ENCODE measurements around the gene ATE1. TPM values are rescaled to one million over a fixed set of nuclear protein-coding genes. Genes with fewer than 3 reads are reported as not detected.

Gene ATE1
- total RNA-seq, 1 experiment from 2014 or later = 23.8 TPM

- H3K9me3 Mint-ChIP-seq = no peaks in the 10 kb centered on the region
- TF ChIP-seq TP53 (CRISPR knock-in tag; IDR thresholded peaks at IDR 0.05) (no peak), CBFB (CRISPR knock-in tag; IDR thresholded peaks at IDR 0.05; ENCODE audit: low read depth) (no peak), FOXP1 (CRISPR knock-in tag; IDR thresholded peaks at IDR 0.05; ENCODE audit: borderline replicate concordance) (no peak), IRF2 (CRISPR knock-in tag; IDR thresholded peaks at IDR 0.05; ENCODE audit: borderline replicate concordance, low read depth) (no peak), GABPB1 (CRISPR knock-in tag; IDR thresholded peaks at IDR 0.05) (no peak), ZNF416 (CRISPR knock-in tag; IDR thresholded peaks at IDR 0.05) (no peak), USF1 (CRISPR knock-in tag; IDR thresholded peaks at IDR 0.05) (no peak), ZNF671 (CRISPR knock-in tag; IDR thresholded peaks at IDR 0.05) (no peak), ELF4 (CRISPR knock-in tag; IDR thresholded peaks at IDR 0.05; ENCODE audit: low read depth) (no peak), FOXJ3 (CRISPR knock-in tag; IDR thresholded peaks at IDR 0.05; ENCODE audit: borderline replicate concordance) (no peak), ATF3 (CRISPR knock-in tag; conservative IDR thresholded peaks at IDR 0.05) (no peak), PREB (CRISPR knock-in tag; IDR thresholded peaks at IDR 0.05; ENCODE audit: borderline replicate concordance) (no peak), ATF1 (CRISPR knock-in tag; IDR thresholded peaks at IDR 0.05) (no peak), ZNF138 (CRISPR knock-in tag; conservative IDR thresholded peaks at IDR 0.05) (no peak), MAX (CRISPR knock-in tag; IDR thresholded peaks at IDR 0.05) (no peak), PRDM15 (CRISPR knock-in tag; IDR thresholded peaks at IDR 0.05) (no peak), NR1H2 (CRISPR knock-in tag; IDR thresholded peaks at IDR 0.05) (no peak), EMX1 (CRISPR knock-in tag; IDR thresholded peaks at IDR 0.05) (no peak), AFF4 (CRISPR knock-in tag; IDR thresholded peaks at IDR 0.05; ENCODE audit: borderline replicate concordance) (no peak), SOX15 (CRISPR knock-in tag; IDR thresholded peaks at IDR 0.05) (no peak)
- CTCF ChIA-PET = interaction anchor here (1.4 kb wide), 1 partner anchor 104 kb away, joined by 6 read pairs; no protein-coding TSS in a partner anchor
These were observed 19.8 kb upstream of the ATE1 start for GRCh38 chr10:121947343-121948330.

More at GRCh38 chr10:121947343-121948330, 19.8 kb upstream of the ATE1 start:
- H3K27ac Mint-ChIP-seq = peak overlapping the region; percentile 4; the same call in 1 of the 2 replicates
- POLR2A ChIA-PET = no interaction called here
- H3K27me3 Mint-ChIP-seq (ENCODE audit: low read depth) = no peaks in the 10 kb centered on the region
- no peaks in the 10 kb centered on the region for H3K36me3 Mint-ChIP-seq
- H3K4me3 Mint-ChIP-seq = no peak overlapping the region
- no peak for DNase-seq (ENCODE audit: low spot score)
- ATAC-seq = no peak
- H3K4me1 Mint-ChIP-seq = peaks cover 10% of the 10 kb centered on the region

Measured in WTC11 (cell line).